ENCODE measurements around the gene RNF186. TPM values are rescaled to one million over a fixed set of nuclear protein-coding genes. Genes with fewer than 3 reads are reported as not detected.

RNF186 gene
- total and polyA plus RNA-seq, 8 donors, result 0.62 to 117 TPM; not detected in 6

- TF ChIP-seq EP300 (IDR thresholded peaks at IDR 0.05) (no peak), POLR2AphosphoS5 (IDR thresholded peaks at IDR 0.05) (no peak), POLR2A (IDR thresholded peaks at IDR 0.05) (no peak)
- TF ChIP-seq, protein P1, sequence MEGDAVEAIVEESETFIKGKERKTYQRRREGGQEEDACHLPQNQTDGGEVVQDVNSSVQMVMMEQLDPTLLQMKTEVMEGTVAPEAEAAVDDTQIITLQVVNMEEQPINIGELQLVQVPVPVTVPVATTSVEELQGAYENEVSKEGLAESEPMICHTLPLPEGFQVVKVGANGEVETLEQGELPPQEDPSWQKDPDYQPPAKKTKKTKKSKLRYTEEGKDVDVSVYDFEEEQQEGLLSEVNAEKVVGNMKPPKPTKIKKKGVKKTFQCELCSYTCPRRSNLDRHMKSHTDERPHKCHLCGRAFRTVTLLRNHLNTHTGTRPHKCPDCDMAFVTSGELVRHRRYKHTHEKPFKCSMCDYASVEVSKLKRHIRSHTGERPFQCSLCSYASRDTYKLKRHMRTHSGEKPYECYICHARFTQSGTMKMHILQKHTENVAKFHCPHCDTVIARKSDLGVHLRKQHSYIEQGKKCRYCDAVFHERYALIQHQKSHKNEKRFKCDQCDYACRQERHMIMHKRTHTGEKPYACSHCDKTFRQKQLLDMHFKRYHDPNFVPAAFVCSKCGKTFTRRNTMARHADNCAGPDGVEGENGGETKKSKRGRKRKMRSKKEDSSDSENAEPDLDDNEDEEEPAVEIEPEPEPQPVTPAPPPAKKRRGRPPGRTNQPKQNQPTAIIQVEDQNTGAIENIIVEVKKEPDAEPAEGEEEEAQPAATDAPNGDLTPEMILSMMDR (IDR thresholded peaks at IDR 0.05), result peak in 4 of 7 experiments; percentile 10 to 49 (median 28)
- 56 to 70% (median 64%) methylated on average over 5 of the region's 5 CpGs for WGBS, 5 donors
- Histone ChIP-seq H3K27me3 (no peaks in the 10 kb centered on the region), H3K4me1 (peaks cover 6 to 14% (median 11%) of the 10 kb centered on the region in 4 donors), H3K4me3 (no peak overlapping the region), H3K9me3 (no peaks in the 10 kb centered on the region), H3K27ac (no peak overlapping the region), H3K36me3 (no peaks in the 10 kb centered on the region)
- peak; percentile 43 to 62 for DNase-seq
- intact Hi-C loops (cut with DNase I; ENCODE audit: low total_unique reads), result no loop called here
These were observed 3.8 kb downstream of the RNF186 start for GRCh38 chr1:19811206-19811851.

DNA sequence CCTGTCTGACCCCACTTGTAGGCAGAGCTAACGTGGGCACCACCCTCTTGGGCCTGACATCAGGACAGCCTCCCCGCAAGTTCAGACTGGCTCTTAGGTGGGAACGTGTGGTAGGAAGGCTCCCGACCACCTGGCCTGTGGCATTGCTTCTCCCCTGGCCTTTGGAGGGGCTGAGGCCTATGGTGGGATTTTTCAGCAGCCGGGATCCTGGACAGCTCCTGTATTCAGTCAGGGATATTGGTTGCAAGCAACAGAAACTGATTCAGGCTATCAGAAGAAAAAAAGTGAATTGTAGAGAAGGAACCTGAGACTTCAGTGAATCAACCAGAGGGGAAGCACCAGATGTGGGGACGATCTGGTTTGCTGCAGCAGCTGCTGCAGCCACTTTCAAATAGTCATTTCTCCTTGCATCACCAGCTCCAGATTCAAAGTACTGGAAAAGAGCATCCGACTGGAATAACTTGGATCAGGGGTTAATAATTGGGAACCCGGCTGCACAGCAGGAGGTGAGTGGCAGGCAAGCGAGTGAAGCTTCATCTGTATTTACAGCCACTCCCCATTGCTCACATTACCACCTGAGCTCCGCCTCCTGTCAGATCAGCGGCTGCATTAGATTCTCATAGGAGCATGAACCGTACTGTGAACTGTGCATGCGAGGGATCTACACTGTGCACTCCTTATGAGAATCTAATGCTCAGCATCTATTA lies 5.9 kb downstream of the RNF186 start:
- H3K4me3 ChIP-seq, result no peak overlapping the region
- WGBS, 5 donors, result 60 to 73% (median 66%) methylated on average over 12 to 13 of the region's 13 CpGs
- peak in 1 of 2 donors; percentile 33 for DNase-seq
- no peaks in the 10 kb centered on the region for H3K36me3 ChIP-seq
- H3K9me3 ChIP-seq, result no peaks in the 10 kb centered on the region
- H3K27me3 ChIP-seq, result no peaks in the 10 kb centered on the region
- no peak for TF ChIP-seq POLR2AphosphoS5 (IDR thresholded peaks at IDR 0.05)
- TF ChIP-seq EP300 (IDR thresholded peaks at IDR 0.05), result no peak
- TF ChIP-seq POLR2A (IDR thresholded peaks at IDR 0.05), result no peak
- TF ChIP-seq, protein P1 (IDR thresholded peaks at IDR 0.05), result no peak
- H3K27ac ChIP-seq, result no peak overlapping the region
- peaks cover 0 to under 1% (median 0%) of the 10 kb centered on the region in 4 donors for H3K4me1 ChIP-seq
- intact Hi-C loops (cut with DNase I; ENCODE audit: low total_unique reads), result no loop called here

DNA sequence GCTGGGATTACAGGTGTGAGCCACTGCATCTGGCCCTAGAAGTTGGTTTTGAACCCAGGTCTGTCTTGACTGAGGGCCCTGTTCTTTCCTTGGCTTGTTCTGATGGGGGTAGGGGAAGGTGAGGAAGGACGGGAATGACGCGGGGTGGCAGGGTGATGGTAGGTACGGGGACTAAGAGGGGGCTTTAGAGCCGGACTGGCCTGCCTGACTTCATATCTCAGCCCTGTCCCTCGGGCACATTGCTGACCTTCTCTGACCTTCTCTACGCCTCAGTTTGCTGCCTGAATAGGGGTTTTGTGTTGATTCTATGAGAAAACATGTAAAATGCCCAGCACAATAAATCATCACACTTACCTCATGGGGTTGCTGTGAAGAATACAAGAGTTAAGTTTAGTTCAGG lies 6.7 kb downstream of the RNF186 start:
- no peak for TF ChIP-seq EP300 (IDR thresholded peaks at IDR 0.05)
- TF ChIP-seq POLR2A (IDR thresholded peaks at IDR 0.05), result no peak
- TF ChIP-seq POLR2AphosphoS5 (IDR thresholded peaks at IDR 0.05), result no peak
- TF ChIP-seq, protein P1 (IDR thresholded peaks at IDR 0.05), result no peak
- intact Hi-C loops (cut with DNase I; ENCODE audit: low total_unique reads), result no loop called here
- WGBS, 5 donors, result 83 to 93% (median 89%) methylated on average over 7 of the region's 7 CpGs

DNA sequence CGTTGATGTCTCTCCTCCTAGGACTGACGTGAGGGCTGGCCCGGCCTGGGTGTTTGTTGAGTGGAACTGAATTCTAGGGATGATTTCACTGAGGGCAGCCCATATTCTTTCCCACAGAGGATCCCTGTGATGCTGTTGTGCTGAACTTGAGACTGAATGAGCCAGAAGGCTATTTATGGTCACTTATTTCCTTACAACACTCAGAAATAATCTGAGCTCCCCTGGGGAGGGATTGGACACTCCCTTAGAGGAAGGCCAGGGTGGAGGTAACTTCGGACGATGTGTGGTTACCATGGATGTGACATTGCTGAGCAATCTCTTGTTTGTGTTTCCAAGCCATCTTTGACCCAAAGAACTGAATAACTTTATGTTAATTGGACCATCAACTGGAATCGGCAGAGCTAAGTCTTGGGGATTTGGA lies 10.2 kb downstream of the RNF186 start:
- H3K4me1 ChIP-seq, result peaks cover 0 to 11% (median 5%) of the 10 kb centered on the region in 4 donors
- H3K36me3 ChIP-seq, result no peaks in the 10 kb centered on the region
- intact Hi-C loops (cut with DNase I; ENCODE audit: low total_unique reads), result no loop called here
- H3K27ac ChIP-seq, result no peak overlapping the region
- H3K27me3 ChIP-seq, result no peaks in the 10 kb centered on the region
- WGBS, 5 donors, result 73 to 84% (median 76%) methylated on average over 6 of the region's 6 CpGs
- TF ChIP-seq POLR2AphosphoS5 (IDR thresholded peaks at IDR 0.05), result no peak
- no peak for TF ChIP-seq POLR2A (IDR thresholded peaks at IDR 0.05)
- TF ChIP-seq, protein P1 (IDR thresholded peaks at IDR 0.05), result no peak
- no peak for TF ChIP-seq EP300 (IDR thresholded peaks at IDR 0.05)
- H3K9me3 ChIP-seq, result no peaks in the 10 kb centered on the region
- no peak for DNase-seq
- no peak overlapping the region for H3K4me3 ChIP-seq

More for the DNA sequence above, 6.7 kb downstream of the RNF186 start:
- Histone ChIP-seq H3K36me3 (no peaks in the 10 kb centered on the region), H3K27ac (no peak overlapping the region), H3K9me3 (no peaks in the 10 kb centered on the region), H3K4me1 (no peaks in the 10 kb centered on the region), H3K4me3 (no peak overlapping the region), H3K27me3 (no peaks in the 10 kb centered on the region)
- no peak for DNase-seq

Measured in stomach (tissue), 9 donors.